Mesenchymal stem cell (in vitro differentiated cells and primary cell): ENCODE results near the gene CRYBG1.

ENCODE experiments used
- DNase-seq: peaks from one replicate; pipeline ENCODE4 v3.0.0-alpha.2; 2013
- H2AFZ ChIP-seq: one replicate; pipeline ENCODE4 v1.6.1; 2013; ENCODE audit warnings: low read depth, mild to moderate bottlenecking, control low read depth, inconsistent platforms, low read length, moderate library complexity
- H2AK5ac ChIP-seq: 2 replicates; pipeline ENCODE4 v1.6.1; 2013; ENCODE audit warnings: low read length, moderate library complexity, mild to moderate bottlenecking, inconsistent platforms; ENCODE audit not compliant: severe bottlenecking
- H2BK120ac ChIP-seq: one replicate; pipeline ENCODE4 v1.6.1; 2013; ENCODE audit warnings: low read depth, mild to moderate bottlenecking, inconsistent platforms, low read length, moderate library complexity
- H2BK12ac ChIP-seq, 2 experiments: one replicate each; pipeline ENCODE4 v1.6.1; 2013; ENCODE audit warnings: inconsistent platforms in 2 of 2, low read length in 2 of 2, mild to moderate bottlenecking in 2 of 2, moderate library complexity in 2 of 2, control low read depth in 1 of 2
- H2BK15ac ChIP-seq: one replicate; pipeline ENCODE4 v1.6.1; 2013; ENCODE audit warnings: mild to moderate bottlenecking, low read depth, inconsistent platforms; ENCODE audit not compliant: poor library complexity, severe bottlenecking
- H2BK5ac ChIP-seq: 2 replicates; pipeline ENCODE4 v1.6.1; 2013; ENCODE audit warnings: low read depth, mild to moderate bottlenecking, low read length, control low read depth, inconsistent platforms; ENCODE audit not compliant: poor library complexity, severe bottlenecking
- H3K14ac ChIP-seq, 2 experiments: one replicate each; pipeline ENCODE4 v1.6.1; 2013; ENCODE audit warnings: inconsistent platforms in 2 of 2, low read length in 2 of 2, control low read depth in 1 of 2, mild to moderate bottlenecking in 1 of 2, moderate library complexity in 1 of 2
- H3K18ac ChIP-seq, 2 experiments: one replicate each; pipeline ENCODE4 v1.6.1; 2013; ENCODE audit warnings: inconsistent platforms in 2 of 2, low read length in 2 of 2, control low read depth in 1 of 2, low read depth in 1 of 2, mild to moderate bottlenecking in 1 of 2
- H3K23ac ChIP-seq, 2 experiments: one replicate each; pipeline ENCODE4 v1.6.1; 2013; ENCODE audit warnings: inconsistent platforms in 2 of 2, low read length in 2 of 2, mild to moderate bottlenecking in 2 of 2, moderate library complexity in 2 of 2, control low read depth in 1 of 2
- H3K27ac ChIP-seq: 2 replicates; pipeline ENCODE4 v1.5.1; 2013; ENCODE audit warnings: mild to moderate bottlenecking, moderate library complexity, low read length, control low read depth, inconsistent platforms; ENCODE audit not compliant: poor library complexity, severe bottlenecking
- H3K27me3 ChIP-seq, 2 experiments: 2 replicates each; pipeline versions ENCODE4 v1.6.1 to v1.7.0; 2013; ENCODE audit warnings: low read length in 2 of 2, mild to moderate bottlenecking in 2 of 2, moderate library complexity in 2 of 2, control low read depth in 1 of 2, inconsistent platforms in 1 of 2; ENCODE audit not compliant: control insufficient read depth in 1 of 2, insufficient read depth in 1 of 2
- H3K36me3 ChIP-seq, 2 experiments: 2 replicates each; pipeline versions ENCODE4 v1.6.1 to v1.7.0; 2013; ENCODE audit warnings: low read length in 2 of 2, control low read depth in 1 of 2, inconsistent platforms in 1 of 2, low read depth in 1 of 2, mild to moderate bottlenecking in 1 of 2; ENCODE audit not compliant: insufficient read depth in 2 of 2, control insufficient read depth in 1 of 2
- H3K4ac ChIP-seq, 2 experiments: one replicate each; pipeline ENCODE4 v1.6.1; 2013; ENCODE audit warnings: inconsistent platforms in 2 of 2, low read length in 2 of 2, mild to moderate bottlenecking in 2 of 2, moderate library complexity in 2 of 2, control low read depth in 1 of 2, low read depth in 1 of 2
- H3K4me1 ChIP-seq: 2 replicates; pipeline ENCODE4 v1.6.1; 2013; ENCODE audit warnings: low read depth, low read length, control low read depth; ENCODE audit not compliant: control insufficient read depth, insufficient read depth
- H3K4me2 ChIP-seq: 2 replicates; pipeline ENCODE4 v1.6.1; 2013; ENCODE audit warnings: low read length, mild to moderate bottlenecking, inconsistent platforms; ENCODE audit not compliant: poor library complexity, severe bottlenecking
- H3K4me3 ChIP-seq, 2 experiments: 2 replicates each; pipeline versions ENCODE4 v1.5.1 to v1.7.0; 2013; ENCODE audit warnings: low read length in 2 of 2, mild to moderate bottlenecking in 2 of 2, control low read depth in 1 of 2, low read depth in 1 of 2; ENCODE audit not compliant: insufficient read depth in 1 of 2
- H3K79me1 ChIP-seq: replicated peaks from 2 replicates; pipeline ENCODE4 v1.6.1; 2013; ENCODE audit warnings: mild to moderate bottlenecking, control low read depth, low read length, inconsistent platforms; ENCODE audit not compliant: poor library complexity, severe bottlenecking
- H3K9ac ChIP-seq: 2 replicates; pipeline ENCODE4 v1.7.0; 2013; ENCODE audit warnings: mild to moderate bottlenecking, low read length, moderate library complexity
- H3K9me3 ChIP-seq: 2 replicates; pipeline ENCODE4 v1.7.0; 2013; ENCODE audit warnings: mild to moderate bottlenecking, low read length; ENCODE audit not compliant: control insufficient read depth
- H4K8ac ChIP-seq: one replicate; pipeline ENCODE4 v1.6.1; 2013; ENCODE audit warnings: inconsistent platforms, mild to moderate bottlenecking, low read length, moderate library complexity
- H4K91ac ChIP-seq: one replicate; pipeline ENCODE4 v1.6.1; 2013; ENCODE audit warnings: mild to moderate bottlenecking, low read length, inconsistent platforms
- WGBS: methylation state at CpG from one replicate; pipeline ENCODE4 v1.1.7; 2013; ENCODE audit warnings: mixed read lengths; 5-methylcytosine and 5-hydroxymethylcytosine counted together

Gene CRYBG1

GRCh38 chr6:106470811-106471210, 110.3 kb downstream of the CRYBG1 start:
- Histone ChIP-seq H2BK12ac (no peak overlapping the region), H3K9me3 (no peaks in the 10 kb centered on the region), H3K23ac (no peak overlapping the region), H3K27ac (no peak overlapping the region), H3K18ac (no peak overlapping the region), H2BK5ac (no peak overlapping the region), H3K9ac (no peak overlapping the region), H3K79me1 (no peaks in the 10 kb centered on the region), H3K36me3 (no peaks in the 10 kb centered on the region), H3K27me3 (peaks cover 0 to 5% of the 10 kb centered on the region in 2 experiments), H3K14ac (no peak overlapping the region), H4K91ac (no peak overlapping the region), H2BK15ac (no peak overlapping the region), H4K8ac (no peak overlapping the region), H3K4me2 (no peak overlapping the region), H3K4ac (no peak overlapping the region), H3K4me3 (no peak overlapping the region), H2AK5ac (no peak overlapping the region), H2BK120ac (no peak overlapping the region), H2AFZ (no peak overlapping the region), H3K4me1 (no peaks in the 10 kb centered on the region)
- no peak for DNase-seq

GRCh38 chr6:106473812-106474211, 113.3 kb downstream of the CRYBG1 start:
- H3K4me3 ChIP-seq: no peak overlapping the region
- H3K36me3 ChIP-seq: no peaks in the 10 kb centered on the region
- peaks cover 3% of the 10 kb centered on the region for H3K4me1 ChIP-seq
- H3K9me3 ChIP-seq: no peaks in the 10 kb centered on the region
- no peak overlapping the region for H2AK5ac ChIP-seq
- H3K4me2 ChIP-seq: no peak overlapping the region
- no peak overlapping the region for H4K8ac ChIP-seq
- H4K91ac ChIP-seq: no peak overlapping the region
- H2BK120ac ChIP-seq: no peak overlapping the region
- DNase-seq: peak; percentile 59
- no peak overlapping the region for H2AFZ ChIP-seq
- no peak overlapping the region for H2BK5ac ChIP-seq
- H3K27ac ChIP-seq: no peak overlapping the region
- H2BK12ac ChIP-seq: no peak overlapping the region
- peaks cover 0 to 5% of the 10 kb centered on the region in 2 experiments for H3K27me3 ChIP-seq
- H3K23ac ChIP-seq: no peak overlapping the region
- no peaks in the 10 kb centered on the region for H3K79me1 ChIP-seq
- no peak overlapping the region for H2BK15ac ChIP-seq
- WGBS: no CpG with 5 or more reads among the region's 1 CpG
- H3K14ac ChIP-seq: no peak overlapping the region
- H3K9ac ChIP-seq: peak overlapping the region; percentile 7
- H3K18ac ChIP-seq: no peak overlapping the region
- no peak overlapping the region for H3K4ac ChIP-seq

GRCh38 chr6:106474466-106474865, 113.9 kb downstream of the CRYBG1 start:
- Histone ChIP-seq H3K79me1 (no peaks in the 10 kb centered on the region), H4K8ac (no peak overlapping the region), H3K9me3 (no peaks in the 10 kb centered on the region), H3K23ac (no peak overlapping the region), H3K27me3 (peaks cover 0 to 5% of the 10 kb centered on the region in 2 experiments), H3K36me3 (no peaks in the 10 kb centered on the region), H3K9ac (peak overlapping the region; percentile 47), H3K4ac (no peak overlapping the region), H3K18ac (no peak overlapping the region), H2AK5ac (no peak overlapping the region), H3K14ac (no peak overlapping the region), H2BK5ac (peak overlapping the region; percentile 57), H3K4me2 (no peak overlapping the region), H3K27ac (no peak overlapping the region), H2BK15ac (no peak overlapping the region), H2BK120ac (no peak overlapping the region), H3K4me1 (peaks cover 3% of the 10 kb centered on the region), H4K91ac (no peak overlapping the region), H3K4me3 (no peak overlapping the region), H2BK12ac (no peak overlapping the region), H2AFZ (no peak overlapping the region)
- no peak for DNase-seq
- WGBS: 96% methylated on average over 4 of the region's 5 CpGs

GRCh38 chr6:106475284-106475683, 114.8 kb downstream of the CRYBG1 start:
- no peak overlapping the region for H2BK120ac ChIP-seq
- no peaks in the 10 kb centered on the region for H3K79me1 ChIP-seq
- no peaks in the 10 kb centered on the region for H3K9me3 ChIP-seq
- no peak overlapping the region for H4K8ac ChIP-seq
- no peaks in the 10 kb centered on the region for H3K36me3 ChIP-seq
- no peak overlapping the region for H3K4me2 ChIP-seq
- H2BK5ac ChIP-seq: no peak overlapping the region
- H3K9ac ChIP-seq: peak overlapping the region; percentile 47
- DNase-seq: no peak
- 82% methylated on average over 6 of the region's 6 CpGs for WGBS
- H4K91ac ChIP-seq: no peak overlapping the region
- H2BK12ac ChIP-seq: no peak overlapping the region
- H3K14ac ChIP-seq: no peak overlapping the region
- H3K23ac ChIP-seq: no peak overlapping the region
- H2AK5ac ChIP-seq: no peak overlapping the region
- H2BK15ac ChIP-seq: no peak overlapping the region
- H3K4me1 ChIP-seq: peaks cover 3% of the 10 kb centered on the region
- H3K27me3 ChIP-seq: peaks cover 0 to 5% of the 10 kb centered on the region in 2 experiments
- H3K4ac ChIP-seq: no peak overlapping the region
- H3K18ac ChIP-seq: no peak overlapping the region
- no peak overlapping the region for H3K27ac ChIP-seq
- H2AFZ ChIP-seq: no peak overlapping the region
- no peak overlapping the region for H3K4me3 ChIP-seq
